OCI-LY1 (cell line): ENCODE measurements around the gene MAPK10.

Source experiments
- H2AFZ ChIP-seq: fragments of 200-600 bp; sonication (generic), shearing (Covaris generic); 2 replicates; pipeline ENCODE4 v1.6.0; 2014; ENCODE audit warnings: antibody characterized with exemption, mild to moderate bottlenecking, low read length
- H3F3A ChIP-seq: fragments of 200-600 bp; sonication (generic), shearing (Covaris generic); 2 replicates; pipeline ENCODE4 v1.6.0; 2014; ENCODE audit warnings: mild to moderate bottlenecking, antibody characterized with exemption, low read length, moderate library complexity; ENCODE audit not compliant: insufficient read depth
- H3K27ac ChIP-seq: fragments of 200-600 bp; sonication (generic); 2 replicates; pipeline ENCODE4 v1.5.1; 2014; ENCODE audit warnings: low read length, mixed run types, mild to moderate bottlenecking, low read depth; ENCODE audit not compliant: poor library complexity, severe bottlenecking
- H3K27me3 ChIP-seq: fragments of 200-600 bp; sonication (generic); 2 replicates; pipeline ENCODE4 v1.6.0; 2014; ENCODE audit warnings: antibody characterized with exemption, mild to moderate bottlenecking, low read length, moderate library complexity; ENCODE audit not compliant: insufficient read depth
- H3K36me3 ChIP-seq: fragments of 200-600 bp; sonication (generic); 2 replicates; pipeline ENCODE4 v1.6.1; 2014; ENCODE audit warnings: mild to moderate bottlenecking, antibody characterized with exemption, low read length, moderate library complexity, mixed read lengths; ENCODE audit not compliant: insufficient read depth
- H3K4me1 ChIP-seq: fragments of 200-600 bp; sonication (generic); 2 replicates; pipeline ENCODE4 v1.5.1; 2014; ENCODE audit warnings: mild to moderate bottlenecking, low read length, moderate library complexity; ENCODE audit not compliant: insufficient read depth, severe bottlenecking
- H3K4me2 ChIP-seq: fragments of 200-600 bp; sonication (generic), shearing (Covaris generic); 2 replicates; pipeline ENCODE4 v1.6.1; 2014; ENCODE audit warnings: low read length
- H3K4me3 ChIP-seq: fragments of 200-600 bp; sonication (generic); 2 replicates; pipeline ENCODE4 v1.5.1; 2014; ENCODE audit warnings: low read length, low read depth, mild to moderate bottlenecking, mixed read lengths; ENCODE audit not compliant: poor library complexity, severe bottlenecking
- H3K79me2 ChIP-seq: fragments of 200-600 bp; shearing (Covaris generic); 2 replicates; pipeline ENCODE4 v1.6.1; 2016; ENCODE audit warnings: mixed run types, low read length, mixed read lengths; ENCODE audit not compliant: insufficient read depth
- H3K9ac ChIP-seq: fragments of 200-600 bp; sonication (generic), shearing (Covaris generic); 2 replicates; pipeline ENCODE4 v1.6.1; 2014; ENCODE audit warnings: mild to moderate bottlenecking, low read length, mixed read lengths
- H3K9me2 ChIP-seq: fragments of 200-600 bp; sonication (generic), shearing (Covaris generic); 2 replicates; pipeline ENCODE4 v1.6.1; 2014; ENCODE audit warnings: low read depth, mild to moderate bottlenecking, low read length, mixed read lengths
- H3K9me3 ChIP-seq: fragments of 200-600 bp; shearing (Covaris generic); 2 replicates; pipeline ENCODE4 v1.6.1; 2014; ENCODE audit warnings: low read length, mixed read lengths
- H4K20me1 ChIP-seq: fragments of 200-600 bp; sonication (generic), shearing (Covaris generic); 2 replicates; pipeline ENCODE4 v1.6.0; 2016; ENCODE audit warnings: mild to moderate bottlenecking, low read length; ENCODE audit not compliant: insufficient read depth
- EZH2 ChIP-seq: fragments of 200-600 bp; sonication (generic), shearing (Covaris generic); IDR thresholded peaks from 2 replicates; pipeline ENCODE4 v1.8.0; 2017; ENCODE audit warnings: borderline replicate concordance, mixed run types, mild to moderate bottlenecking, antibody characterized with exemption, low read length, moderate library complexity, mixed read lengths
- TF ChIP-seq, protein P1 (sequence below): fragments of 200-600 bp; sonication (generic), shearing (Covaris generic); IDR thresholded peaks from 2 replicates; pipeline ENCODE4 v1.5.1; 2017; ENCODE audit warnings: mild to moderate bottlenecking, antibody characterized with exemption, low read length, moderate library complexity, mixed read lengths

MAPK10 gene

GRCh38 chr4:86307432-86307831 lies 52.4 kb downstream of the MAPK10 start:
- H3K4me2 ChIP-seq, result no peak overlapping the region

GRCh38 chr4:86306816-86307215 lies 53.0 kb downstream of the MAPK10 start:
- Histone ChIP-seq H4K20me1 (no peaks in the 10 kb centered on the region), H3K4me3 (no peak overlapping the region), H3K4me1 (no peaks in the 10 kb centered on the region), H3K9ac (no peak overlapping the region), H3K9me2 (no peaks in the 10 kb centered on the region), H3F3A (no peaks in the 10 kb centered on the region), H3K27me3 (no peaks in the 10 kb centered on the region), H3K79me2 (no peaks in the 10 kb centered on the region), H3K36me3 (no peaks in the 10 kb centered on the region), H3K9me3 (no peaks in the 10 kb centered on the region), H2AFZ (no peak overlapping the region), H3K27ac (no peak overlapping the region), H3K4me2 (no peak overlapping the region)
- TF ChIP-seq, protein P1, sequence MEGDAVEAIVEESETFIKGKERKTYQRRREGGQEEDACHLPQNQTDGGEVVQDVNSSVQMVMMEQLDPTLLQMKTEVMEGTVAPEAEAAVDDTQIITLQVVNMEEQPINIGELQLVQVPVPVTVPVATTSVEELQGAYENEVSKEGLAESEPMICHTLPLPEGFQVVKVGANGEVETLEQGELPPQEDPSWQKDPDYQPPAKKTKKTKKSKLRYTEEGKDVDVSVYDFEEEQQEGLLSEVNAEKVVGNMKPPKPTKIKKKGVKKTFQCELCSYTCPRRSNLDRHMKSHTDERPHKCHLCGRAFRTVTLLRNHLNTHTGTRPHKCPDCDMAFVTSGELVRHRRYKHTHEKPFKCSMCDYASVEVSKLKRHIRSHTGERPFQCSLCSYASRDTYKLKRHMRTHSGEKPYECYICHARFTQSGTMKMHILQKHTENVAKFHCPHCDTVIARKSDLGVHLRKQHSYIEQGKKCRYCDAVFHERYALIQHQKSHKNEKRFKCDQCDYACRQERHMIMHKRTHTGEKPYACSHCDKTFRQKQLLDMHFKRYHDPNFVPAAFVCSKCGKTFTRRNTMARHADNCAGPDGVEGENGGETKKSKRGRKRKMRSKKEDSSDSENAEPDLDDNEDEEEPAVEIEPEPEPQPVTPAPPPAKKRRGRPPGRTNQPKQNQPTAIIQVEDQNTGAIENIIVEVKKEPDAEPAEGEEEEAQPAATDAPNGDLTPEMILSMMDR, result no peak
- TF ChIP-seq EZH2, result no peak

More at GRCh38 chr4:86307432-86307831, 52.4 kb downstream of the MAPK10 start:
- Histone ChIP-seq H3K9me2 (no peaks in the 10 kb centered on the region), H3K4me3 (no peak overlapping the region), H3K27me3 (no peaks in the 10 kb centered on the region), H3F3A (no peaks in the 10 kb centered on the region), H4K20me1 (no peaks in the 10 kb centered on the region), H3K4me1 (no peaks in the 10 kb centered on the region), H3K36me3 (no peaks in the 10 kb centered on the region), H3K9ac (no peak overlapping the region), H2AFZ (no peak overlapping the region), H3K79me2 (no peaks in the 10 kb centered on the region), H3K27ac (no peak overlapping the region), H3K9me3 (no peaks in the 10 kb centered on the region)
- TF ChIP-seq, protein P1, result no peak
- no peak for TF ChIP-seq EZH2

DNA sequence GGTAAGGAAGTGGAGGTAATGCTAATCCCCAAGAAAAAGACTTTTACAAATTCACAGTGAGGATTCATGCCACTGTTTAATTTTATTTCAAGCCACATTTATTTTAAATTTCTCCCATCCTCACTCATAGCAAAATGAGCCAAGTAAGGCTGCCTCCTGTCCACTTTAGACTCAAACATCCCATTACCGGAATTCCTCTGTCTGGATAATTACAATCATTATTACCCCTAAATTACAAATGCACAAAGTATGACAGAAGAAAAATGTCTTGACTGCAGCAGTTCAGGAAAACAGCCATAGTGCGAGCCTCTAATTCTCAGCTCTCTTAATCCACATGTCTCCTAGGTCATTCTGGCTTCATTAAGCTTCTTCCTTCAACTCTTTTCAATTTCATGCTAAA lies 57.0 kb downstream of the MAPK10 start:
- Histone ChIP-seq H3K9ac (no peak overlapping the region), H3K9me2 (no peaks in the 10 kb centered on the region), H3K4me1 (no peaks in the 10 kb centered on the region), H4K20me1 (no peaks in the 10 kb centered on the region), H2AFZ (no peak overlapping the region), H3K4me2 (no peak overlapping the region), H3F3A (no peaks in the 10 kb centered on the region), H3K27ac (no peak overlapping the region), H3K36me3 (no peaks in the 10 kb centered on the region), H3K4me3 (no peak overlapping the region), H3K27me3 (no peaks in the 10 kb centered on the region), H3K9me3 (no peaks in the 10 kb centered on the region), H3K79me2 (no peaks in the 10 kb centered on the region)
- TF ChIP-seq EZH2, result no peak
- TF ChIP-seq, protein P1, result no peak
